Activated CD8-positive, alpha-beta memory T cell treated with anti-CD3 and anti-CD28 coated beads for 48 hours (primary cell): ENCODE data around the gene ACOT7.

Source experiments
- DNase-seq, 3 experiments: peaks; one replicate each; pipeline ENCODE4 v3.0.0-alpha.2; 2020; ENCODE audit warnings: low read depth in 2 of 3, low spot score in 2 of 3

The ACOT7 gene

DNA sequence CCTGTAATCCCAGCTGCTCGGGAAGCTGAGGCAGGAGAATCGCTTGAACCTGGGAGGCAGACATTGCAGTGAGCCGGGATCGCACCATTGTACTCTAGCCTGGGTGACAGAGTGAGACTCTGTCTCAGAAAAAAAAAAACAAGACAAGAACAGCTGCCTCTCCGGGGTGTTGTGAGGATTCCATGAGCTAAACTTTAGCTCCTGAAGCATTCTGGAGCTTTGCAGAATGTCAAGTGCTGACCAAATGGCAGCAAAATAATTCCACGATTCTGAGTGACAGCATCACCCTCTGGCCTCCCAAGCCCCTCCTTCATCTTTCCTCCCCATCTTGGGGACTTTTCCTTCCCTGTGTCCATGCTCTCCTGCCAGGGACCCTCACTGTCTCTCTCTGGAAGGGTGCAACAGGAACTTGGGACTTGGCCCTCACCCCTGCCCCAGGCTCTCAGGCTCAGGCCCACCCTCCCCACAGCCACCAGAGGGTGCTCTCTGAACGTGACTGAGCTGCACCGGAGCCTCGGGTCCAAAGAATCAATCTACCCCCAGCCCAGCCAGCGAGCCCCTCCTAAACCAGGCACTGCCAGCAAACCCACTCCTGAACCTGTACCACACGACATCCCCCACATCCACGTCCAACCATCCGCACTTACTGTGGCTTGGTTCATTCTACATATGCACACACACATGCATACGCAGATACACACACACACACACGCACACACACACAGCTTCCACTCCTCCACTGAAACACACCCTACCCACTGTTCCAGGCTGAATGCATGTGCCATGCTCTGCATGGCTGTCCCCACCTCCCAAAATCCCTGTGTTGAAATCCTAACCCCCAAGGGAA is 45.7 kb downstream of the ACOT7 start:
- peak in 2 of 3 experiments; percentile 37 to 42 for DNase-seq

- no peak for DNase-seq
Measured at GRCh38 chr1:6345460-6345859, 48.1 kb downstream of the ACOT7 start.

- no peak for DNase-seq
Measured at GRCh38 chr1:6345009-6345408, 48.6 kb downstream of the ACOT7 start.

GRCh38 chr1:6343506-6344405 is 49.8 kb downstream of the ACOT7 start:
- peak in 2 of 3 experiments; percentile 17 to 41 for DNase-seq

DNA sequence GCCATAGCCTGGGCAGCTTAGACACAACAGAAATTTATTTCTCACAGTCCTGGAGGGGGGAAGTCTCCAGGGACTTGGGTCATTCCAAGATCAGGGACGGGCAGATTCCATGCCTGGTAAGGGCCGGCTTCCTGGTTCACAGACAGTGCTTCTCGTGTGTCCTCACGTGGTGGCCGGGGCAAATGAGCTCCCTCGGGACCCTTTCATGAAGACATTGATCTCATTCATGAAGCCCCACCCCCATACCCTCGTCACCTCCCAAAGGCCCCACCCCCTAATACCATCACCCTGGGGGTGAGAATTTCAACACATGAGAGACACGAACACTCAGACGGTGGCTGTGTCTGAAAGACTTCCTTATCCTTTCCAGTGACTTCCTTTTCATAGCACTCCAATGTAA is 51.5 kb downstream of the ACOT7 start:
- DNase-seq: no peak

DNA sequence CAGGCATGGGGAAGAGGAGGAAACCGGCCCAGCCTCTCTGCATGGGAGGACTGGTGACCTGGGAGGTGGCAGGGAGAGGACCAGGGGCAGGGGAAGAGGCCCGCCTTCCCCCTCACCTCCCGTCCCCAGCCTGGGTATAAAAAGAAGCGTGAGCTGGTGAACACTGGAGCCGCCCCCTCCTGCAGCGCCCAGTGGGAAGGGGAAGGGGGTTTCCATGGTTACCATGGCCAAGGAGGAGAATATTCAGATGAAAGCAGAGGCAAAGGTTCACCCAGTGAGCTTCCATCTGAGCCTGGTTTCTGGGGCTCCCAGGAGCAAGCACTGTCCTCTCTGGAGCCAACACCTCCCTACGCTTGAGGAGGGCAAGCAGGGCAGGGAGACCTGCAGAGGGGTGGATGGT is 54.9 kb downstream of the ACOT7 start:
- DNase-seq: no peak

GRCh38 chr1:6336776-6337622 is 56.6 kb downstream of the ACOT7 start:
- DNase-seq: no peak

DNA sequence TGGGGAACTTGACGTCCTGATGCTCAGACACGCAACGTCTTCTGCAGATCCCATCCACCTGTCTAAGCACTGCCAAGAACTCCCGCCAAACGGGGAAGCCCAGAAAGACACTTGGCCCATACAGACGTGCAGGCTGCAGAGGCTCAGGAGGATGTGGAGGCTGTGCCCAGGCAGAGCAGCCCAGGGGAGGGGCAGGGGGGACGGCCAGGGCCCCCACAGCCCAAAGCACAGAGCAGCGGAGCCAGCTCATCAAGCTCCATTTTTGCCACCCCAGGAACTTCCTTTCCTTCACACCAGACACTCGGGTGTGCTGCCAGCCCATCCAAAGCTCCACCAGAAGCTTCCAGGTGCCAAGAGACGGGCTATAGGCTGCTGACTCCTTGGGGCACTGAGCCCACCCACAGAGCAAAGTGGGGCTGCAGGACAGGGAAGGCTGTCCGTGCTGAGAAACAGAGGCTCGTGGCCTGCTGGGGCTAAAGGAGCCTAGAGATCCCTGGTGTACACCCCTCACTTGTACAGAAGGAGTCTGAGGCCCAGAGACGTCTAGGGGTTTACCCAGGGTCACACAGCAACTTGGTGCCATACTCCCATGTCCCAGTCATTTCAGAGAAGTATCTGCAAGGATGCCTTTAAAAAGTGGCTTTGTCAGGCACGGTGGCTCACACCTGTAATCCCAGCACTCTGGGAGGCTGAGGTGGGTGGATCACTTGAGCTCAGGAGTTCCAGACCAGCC is 59.1 kb downstream of the ACOT7 start:
- DNase-seq: no peak

GRCh38 chr1:6332821-6333220 is 60.7 kb downstream of the ACOT7 start:
- DNase-seq: no peak

GRCh38 chr1:6331543-6332273 is 61.9 kb downstream of the ACOT7 start:
- no peak for DNase-seq

DNA sequence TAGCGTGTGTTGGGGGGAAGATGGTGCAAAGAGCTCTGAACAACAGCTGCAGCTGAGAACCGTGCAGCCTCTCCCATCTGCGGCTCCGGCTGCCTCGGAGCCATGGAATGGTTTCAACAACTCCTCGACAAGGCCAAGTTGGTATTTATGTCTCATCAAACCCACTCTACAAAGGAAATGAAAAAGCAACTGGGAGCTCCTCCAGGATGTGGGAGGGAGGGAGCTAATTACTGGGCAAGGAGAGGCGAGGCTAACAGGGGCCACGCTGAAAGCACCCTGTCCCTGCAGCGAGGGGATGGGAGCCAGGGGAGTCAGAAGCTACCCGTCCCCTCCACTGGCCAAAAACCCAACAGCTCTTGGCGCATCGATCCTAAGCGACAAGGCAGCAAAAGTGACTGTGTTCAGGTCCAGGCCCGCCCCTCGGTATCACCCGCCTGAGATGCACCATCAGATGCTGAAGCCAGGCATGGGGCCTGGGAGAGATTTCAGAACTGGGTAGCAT is 63.1 kb downstream of the ACOT7 start:
- DNase-seq: no peak

DNA sequence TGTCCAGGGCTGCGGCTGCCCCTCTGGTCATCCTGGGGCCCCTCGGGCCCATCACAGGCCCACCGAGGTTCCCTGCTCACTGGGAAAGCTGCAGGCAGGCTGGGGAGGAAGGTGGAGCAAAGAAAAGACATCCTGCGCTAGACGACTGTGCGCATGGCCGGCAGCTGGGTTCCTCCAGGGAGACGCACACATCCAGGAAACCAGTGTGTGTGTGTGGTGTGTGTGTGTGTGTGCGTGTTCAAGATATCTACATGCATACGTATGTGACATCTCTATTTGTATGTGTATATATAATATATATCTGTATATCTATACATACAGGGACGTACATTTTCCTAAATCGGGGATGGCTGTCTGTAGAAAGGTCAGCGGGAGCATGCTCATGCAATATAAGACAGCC is 63.7 kb downstream of the ACOT7 start:
- DNase-seq: no peak

GRCh38 chr1:6329396-6329795 is 64.2 kb downstream of the ACOT7 start:
- DNase-seq: no peak

DNA sequence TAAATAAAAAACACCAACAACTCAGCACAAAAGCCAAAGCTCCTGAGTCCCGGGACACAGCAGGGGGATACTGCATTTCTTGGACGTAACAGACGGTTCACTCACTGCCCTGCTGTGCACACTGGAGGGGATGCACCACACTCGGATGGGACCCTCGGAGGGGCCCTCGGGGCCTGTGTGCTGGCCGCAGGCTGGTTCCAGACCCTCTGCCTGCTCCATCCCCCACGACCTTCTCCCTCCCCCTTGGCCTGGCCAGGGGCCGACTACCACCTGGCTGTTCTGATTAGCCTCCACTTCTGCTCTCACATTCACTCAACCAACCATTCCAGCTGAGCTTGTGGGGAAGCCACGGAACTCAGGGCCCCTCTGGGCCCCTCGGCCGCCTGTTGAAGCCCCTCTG is 64.9 kb downstream of the ACOT7 start:
- no peak for DNase-seq

DNA sequence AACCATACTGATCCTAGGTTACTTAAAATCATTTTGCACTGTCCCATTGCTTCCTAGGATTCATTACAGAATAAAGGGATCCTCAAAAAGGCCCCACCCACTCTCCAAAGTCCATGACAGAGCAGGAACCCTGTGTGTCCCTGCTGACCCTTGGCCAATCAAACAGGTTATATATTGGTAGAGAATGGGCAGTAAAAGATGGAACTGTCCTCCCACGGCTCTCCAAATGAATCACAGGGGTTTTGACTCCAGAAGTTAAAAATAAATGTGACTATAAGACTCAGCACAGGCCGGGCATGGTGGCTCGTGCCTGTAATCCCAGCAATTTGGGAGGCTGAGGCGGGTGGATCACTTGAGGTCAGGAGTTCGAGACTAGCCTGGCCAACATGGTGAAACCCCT is 65.5 kb downstream of the ACOT7 start:
- no peak for DNase-seq

DNA sequence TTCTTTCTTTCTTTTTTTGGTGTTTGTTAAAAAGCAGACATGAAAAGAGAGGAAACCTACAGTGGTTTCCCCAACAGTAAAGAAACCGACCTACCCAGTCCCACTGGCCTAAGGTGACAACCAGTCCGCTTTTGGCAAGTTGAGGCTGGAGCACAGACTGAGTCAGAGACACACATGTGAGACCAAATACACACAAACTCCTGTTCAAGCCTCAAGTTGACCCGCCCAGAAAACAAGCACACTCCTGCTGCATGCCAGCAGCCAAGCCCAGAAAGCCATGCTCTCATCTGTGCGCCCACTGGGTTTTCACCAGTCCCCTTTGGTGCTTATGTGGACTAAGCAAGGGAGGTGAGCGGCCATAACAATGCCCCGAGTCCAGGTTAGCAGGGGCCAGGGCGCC is 68.1 kb downstream of the ACOT7 start:
- no peak for DNase-seq

DNA sequence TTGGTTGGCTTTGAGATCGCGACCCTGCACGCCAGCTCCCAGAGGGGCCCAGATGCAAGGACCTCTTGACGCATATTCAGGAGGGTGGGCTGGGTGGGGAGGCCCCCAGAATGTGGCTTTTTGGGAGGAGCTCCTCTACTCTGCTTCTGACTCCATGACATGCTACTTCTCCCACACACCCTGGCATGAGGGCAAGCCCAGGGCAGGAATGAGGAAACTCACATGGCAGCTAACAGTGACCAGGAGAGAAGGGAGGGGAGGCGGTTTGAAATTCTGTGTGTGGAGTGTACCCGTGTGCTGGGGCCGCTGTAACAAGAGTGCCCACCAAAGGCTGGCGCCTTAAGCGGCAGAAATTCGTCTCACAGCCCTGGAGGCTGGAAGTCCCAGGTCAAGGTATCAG is 71.4 kb downstream of the ACOT7 start:
- no peak for DNase-seq

DNA sequence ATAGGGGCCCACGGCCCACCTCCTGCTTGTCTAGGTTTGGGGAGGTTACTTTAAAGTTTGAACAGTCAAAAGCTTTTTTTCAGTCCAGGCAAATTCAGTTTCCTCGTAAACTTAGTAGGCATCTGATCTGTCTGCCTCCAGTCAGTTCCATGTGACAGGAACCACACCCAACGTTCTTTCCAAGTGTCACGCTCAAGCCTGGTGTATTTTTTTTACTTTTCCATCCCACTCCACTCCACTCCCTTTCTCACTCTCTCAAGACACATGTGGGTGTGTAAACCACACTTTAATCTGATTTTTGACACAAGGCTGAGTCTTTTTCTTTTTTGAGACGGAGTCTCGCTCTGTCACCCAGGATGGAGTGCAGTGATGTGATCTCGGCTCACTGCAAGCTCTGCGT is 72.4 kb downstream of the ACOT7 start:
- DNase-seq: no peak

GRCh38 chr1:6317098-6317760 is 76.3 kb downstream of the ACOT7 start:
- DNase-seq: no peak
